Measurements from ENCODE around the gene TECR. TPM values are rescaled to one million over a fixed set of nuclear protein-coding genes. Genes with fewer than 3 reads are reported as not detected.

Gene TECR
- total RNA-seq, 1 experiment from 2014 or later, result 294 TPM

DNA sequence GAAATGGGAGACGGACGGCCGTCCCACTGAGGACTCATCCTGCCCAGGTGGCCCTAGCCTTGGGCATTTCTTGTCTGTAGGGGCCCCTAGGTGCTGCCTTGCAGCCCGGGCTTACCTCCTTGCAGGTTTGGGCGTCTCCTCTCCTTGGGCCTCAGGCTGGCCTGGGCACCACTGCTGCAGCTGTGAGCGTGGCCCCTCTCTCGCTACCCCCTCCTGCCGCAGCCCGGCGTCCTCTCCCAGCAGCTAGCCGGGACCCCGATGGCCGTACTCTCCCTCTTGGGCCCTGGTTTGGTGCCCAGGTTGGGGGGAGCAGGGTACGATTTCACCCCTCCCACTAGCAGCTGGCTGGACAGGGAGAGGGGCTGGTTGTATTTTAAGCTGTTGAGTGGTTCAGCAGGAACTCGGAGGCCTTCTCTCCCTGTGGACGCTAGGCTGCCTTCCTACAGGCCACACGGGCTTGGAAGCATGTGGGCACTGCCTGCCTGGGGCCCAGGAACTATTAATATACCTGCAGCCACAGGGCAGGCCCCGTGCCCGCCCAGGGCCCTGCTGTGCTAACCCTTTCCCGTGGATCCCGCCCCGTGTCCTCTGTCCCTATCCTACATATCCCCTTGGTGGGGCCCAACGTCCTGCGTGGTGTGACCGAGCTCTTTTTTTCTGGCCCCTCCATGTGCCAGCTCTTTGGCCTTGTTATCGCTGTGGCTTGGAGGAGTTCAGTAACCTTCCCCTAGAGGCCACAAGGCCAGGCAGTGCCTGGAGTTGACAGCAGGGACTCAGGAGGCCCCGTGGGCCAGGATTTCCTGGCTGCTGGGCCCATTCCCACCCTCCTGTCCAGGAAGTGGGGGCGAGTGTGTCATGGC lies 30.8 kb downstream of the TECR start:
- intact Hi-C loops (cut with micrococcal nuclease; ENCODE audit: unreplicated experiment), result no loop called here
- H3K27me3 ChIP-seq (ENCODE audit: insufficient read depth, low read depth), result no peaks in the 10 kb centered on the region
- H3F3A ChIP-seq (ENCODE audit: insufficient read depth, low read depth), result peaks cover 17% of the 10 kb centered on the region
- no TSS peak for BruUV-seq (replicated peaks)
- H2AFZ ChIP-seq, result no peak overlapping the region
- POLR2A ChIA-PET (ENCODE audit: unreplicated experiment), result no interaction called here
- no peak overlapping the region for H3K4me2 ChIP-seq
- TF ChIP-seq, protein P1, sequence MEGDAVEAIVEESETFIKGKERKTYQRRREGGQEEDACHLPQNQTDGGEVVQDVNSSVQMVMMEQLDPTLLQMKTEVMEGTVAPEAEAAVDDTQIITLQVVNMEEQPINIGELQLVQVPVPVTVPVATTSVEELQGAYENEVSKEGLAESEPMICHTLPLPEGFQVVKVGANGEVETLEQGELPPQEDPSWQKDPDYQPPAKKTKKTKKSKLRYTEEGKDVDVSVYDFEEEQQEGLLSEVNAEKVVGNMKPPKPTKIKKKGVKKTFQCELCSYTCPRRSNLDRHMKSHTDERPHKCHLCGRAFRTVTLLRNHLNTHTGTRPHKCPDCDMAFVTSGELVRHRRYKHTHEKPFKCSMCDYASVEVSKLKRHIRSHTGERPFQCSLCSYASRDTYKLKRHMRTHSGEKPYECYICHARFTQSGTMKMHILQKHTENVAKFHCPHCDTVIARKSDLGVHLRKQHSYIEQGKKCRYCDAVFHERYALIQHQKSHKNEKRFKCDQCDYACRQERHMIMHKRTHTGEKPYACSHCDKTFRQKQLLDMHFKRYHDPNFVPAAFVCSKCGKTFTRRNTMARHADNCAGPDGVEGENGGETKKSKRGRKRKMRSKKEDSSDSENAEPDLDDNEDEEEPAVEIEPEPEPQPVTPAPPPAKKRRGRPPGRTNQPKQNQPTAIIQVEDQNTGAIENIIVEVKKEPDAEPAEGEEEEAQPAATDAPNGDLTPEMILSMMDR (conservative IDR thresholded peaks at IDR 0.05), result no peak
- no peak for TF ChIP-seq EZH2 (IDR thresholded peaks at IDR 0.05; ENCODE audit: low read depth)
- H3K9me3 ChIP-seq (ENCODE audit: insufficient read depth, low read depth), result no peaks in the 10 kb centered on the region
- no peak overlapping the region for H3K27ac ChIP-seq
- peaks cover 37% of the 10 kb centered on the region for H4K20me1 ChIP-seq (ENCODE audit: insufficient read depth)
- H3K79me2 ChIP-seq (ENCODE audit: low read depth), result peaks cover 61% of the 10 kb centered on the region
- H3K36me3 ChIP-seq (ENCODE audit: low read depth), result peaks cover 11% of the 10 kb centered on the region; the same call in 1 of the 2 replicates
- H3K4me3 ChIP-seq, result no peak overlapping the region
- peak in 1 of 2 experiments; percentile 29 for DNase-seq
- H3K9me2 ChIP-seq (ENCODE audit: insufficient read depth), result no peaks in the 10 kb centered on the region
- 0 out of 2 replicates have a peak, but pooled peaks cover 6% of the 10 kb centered on the region for H3K4me1 ChIP-seq (replicated peaks; ENCODE audit: insufficient read depth)
- CTCF ChIA-PET, result no interaction called here

DNA sequence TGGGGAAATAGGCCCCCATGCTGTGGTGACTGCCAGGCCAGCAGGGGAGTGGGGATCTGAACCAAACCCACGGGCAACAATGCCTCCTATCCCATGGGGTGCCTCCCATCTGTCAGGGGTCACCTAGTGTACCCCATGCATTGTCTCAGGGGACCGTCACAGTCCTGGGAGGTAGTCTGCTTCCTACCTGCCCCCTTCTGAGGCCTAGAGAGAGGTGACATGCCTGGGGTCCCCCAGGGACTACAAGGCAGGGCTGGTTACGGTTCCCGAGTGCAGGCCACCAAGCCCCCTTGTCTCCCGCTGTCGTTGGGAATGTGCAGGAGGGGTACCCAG lies 31.3 kb downstream of the TECR start:
- peaks cover 14% of the 10 kb centered on the region; the same call in 1 of the 2 replicates for H3K36me3 ChIP-seq (ENCODE audit: low read depth)
- no peaks in the 10 kb centered on the region for H3K9me2 ChIP-seq (ENCODE audit: insufficient read depth)
- CTCF ChIA-PET, result no interaction called here
- H3K9me3 ChIP-seq (ENCODE audit: insufficient read depth, low read depth), result no peaks in the 10 kb centered on the region
- H3K4me1 ChIP-seq (replicated peaks; ENCODE audit: insufficient read depth), result 0 out of 2 replicates have a peak, but pooled peaks cover 6% of the 10 kb centered on the region
- H2AFZ ChIP-seq, result no peak overlapping the region
- intact Hi-C loops (cut with micrococcal nuclease; ENCODE audit: unreplicated experiment), result no loop called here
- no peak overlapping the region for H3K4me3 ChIP-seq
- H3F3A ChIP-seq (ENCODE audit: insufficient read depth, low read depth), result peaks cover 13% of the 10 kb centered on the region
- no peaks in the 10 kb centered on the region for H3K27me3 ChIP-seq (ENCODE audit: insufficient read depth, low read depth)
- no TSS peak for BruUV-seq (replicated peaks)
- no peak for DNase-seq
- no peak overlapping the region for H3K4me2 ChIP-seq
- H3K27ac ChIP-seq, result no peak overlapping the region
- H4K20me1 ChIP-seq (ENCODE audit: insufficient read depth), result peaks cover 37% of the 10 kb centered on the region
- TF ChIP-seq, protein P1 (conservative IDR thresholded peaks at IDR 0.05), result no peak
- no peak for TF ChIP-seq EZH2 (IDR thresholded peaks at IDR 0.05; ENCODE audit: low read depth)
- peaks cover 58% of the 10 kb centered on the region for H3K79me2 ChIP-seq (ENCODE audit: low read depth)
- POLR2A ChIA-PET (ENCODE audit: unreplicated experiment), result no interaction called here

DNA sequence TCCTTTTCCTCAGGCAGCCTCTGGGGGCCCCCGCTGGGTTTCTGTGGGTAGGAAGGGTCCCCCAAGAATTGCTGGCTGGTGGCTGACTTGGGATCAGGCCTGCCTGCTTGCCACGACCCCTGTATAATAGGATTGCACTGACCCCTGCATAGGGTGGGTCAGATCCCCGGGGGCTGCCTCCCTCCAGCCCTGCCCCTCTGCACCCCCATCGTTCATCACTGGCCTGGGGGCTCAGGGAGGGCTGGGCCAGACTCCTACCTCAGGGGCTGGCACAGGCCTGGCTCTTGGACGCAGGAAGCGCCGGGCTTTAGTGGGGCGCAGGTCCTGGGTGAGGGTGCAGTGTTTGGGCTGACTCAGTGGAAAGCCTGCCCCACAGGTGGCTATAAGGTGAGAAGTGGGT lies 31.9 kb downstream of the TECR start:
- CTCF ChIA-PET, result no interaction called here
- Histone ChIP-seq H3K4me3 (no peak overlapping the region), H3K79me2 (ENCODE audit: low read depth) (peaks cover 53% of the 10 kb centered on the region)

More for the DNA sequence above, 31.9 kb downstream of the TECR start:
- peaks cover 36% of the 10 kb centered on the region for H4K20me1 ChIP-seq (ENCODE audit: insufficient read depth)
- peaks cover 14% of the 10 kb centered on the region; the same call in 1 of the 2 replicates for H3K36me3 ChIP-seq (ENCODE audit: low read depth)
- H3K9me2 ChIP-seq (ENCODE audit: insufficient read depth), result no peaks in the 10 kb centered on the region
- peaks cover 8% of the 10 kb centered on the region; the same call in 1 of the 2 replicates for H3F3A ChIP-seq (ENCODE audit: insufficient read depth, low read depth)
- no TSS peak for BruUV-seq (replicated peaks)
- POLR2A ChIA-PET (ENCODE audit: unreplicated experiment), result no interaction called here
- 0 out of 2 replicates have a peak, but pooled peaks cover 3% of the 10 kb centered on the region for H3K4me1 ChIP-seq (replicated peaks; ENCODE audit: insufficient read depth)
- H2AFZ ChIP-seq, result no peak overlapping the region
- no peaks in the 10 kb centered on the region for H3K27me3 ChIP-seq (ENCODE audit: insufficient read depth, low read depth)
- intact Hi-C loops (cut with micrococcal nuclease; ENCODE audit: unreplicated experiment), result no loop called here
- no peak overlapping the region for H3K4me2 ChIP-seq
- TF ChIP-seq, protein P1 (conservative IDR thresholded peaks at IDR 0.05), result no peak
- no peak for TF ChIP-seq EZH2 (IDR thresholded peaks at IDR 0.05; ENCODE audit: low read depth)
- no peak for DNase-seq
- no peak overlapping the region for H3K27ac ChIP-seq
- no peaks in the 10 kb centered on the region for H3K9me3 ChIP-seq (ENCODE audit: insufficient read depth, low read depth)
